ENCODE results near the gene COX17. TPM values are rescaled to one million over a fixed set of nuclear protein-coding genes. Genes with fewer than 3 reads are reported as not detected.
A peak's percentile ranks its signal among the peaks of the same experiment; 100 is the strongest.

Gene COX17
- total RNA-seq, 4 donors from 2014 or later, result 3.1 to 56.5 (median 23.1) TPM

GRCh38 chr3:119664370-119664769 lies 12.8 kb downstream of the COX17 start:
- no peak for TF ChIP-seq CTCF (IDR thresholded peaks at IDR 0.05)
- no peak for TF ChIP-seq POLR2A (IDR thresholded peaks at IDR 0.05)
- Histone ChIP-seq H3K4me1 (no peaks in the 10 kb centered on the region), H3K36me3 (no peaks in the 10 kb centered on the region), H3K27me3 (no peaks in the 10 kb centered on the region), H3K4me3 (no peak overlapping the region), H3K9me3 (no peaks in the 10 kb centered on the region), H3K27ac (peak overlapping the region; percentile 69 to 71)
- DNase-seq, result no peak
- intact Hi-C loops (cut with DNase I; ENCODE audit: low total_unique reads), result no loop called here

GRCh38 chr3:119663885-119664284 lies 13.3 kb downstream of the COX17 start:
- TF ChIP-seq CTCF (IDR thresholded peaks at IDR 0.05) (no peak), POLR2A (IDR thresholded peaks at IDR 0.05) (no peak)
- Histone ChIP-seq H3K36me3 (no peaks in the 10 kb centered on the region), H3K27ac (peak overlapping the region; percentile 69 to 71), H3K4me1 (no peaks in the 10 kb centered on the region), H3K27me3 (no peaks in the 10 kb centered on the region), H3K4me3 (no peak overlapping the region), H3K9me3 (no peaks in the 10 kb centered on the region)
- intact Hi-C loops (cut with DNase I; ENCODE audit: low total_unique reads), result no loop called here
- no peak for DNase-seq

GRCh38 chr3:119662604-119663373 lies 14.4 kb downstream of the COX17 start:
- H3K4me3 ChIP-seq, result no peak overlapping the region
- H3K36me3 ChIP-seq, result no peaks in the 10 kb centered on the region
- no peaks in the 10 kb centered on the region for H3K27me3 ChIP-seq
- no peak for TF ChIP-seq POLR2A (IDR thresholded peaks at IDR 0.05)
- TF ChIP-seq CTCF (IDR thresholded peaks at IDR 0.05), result no peak
- H3K4me1 ChIP-seq, result no peaks in the 10 kb centered on the region
- H3K9me3 ChIP-seq, result no peaks in the 10 kb centered on the region
- intact Hi-C loops (cut with DNase I; ENCODE audit: low total_unique reads), result no loop called here
- H3K27ac ChIP-seq, result peak overlapping the region; percentile 69 to 71
- DNase-seq, result no peak

- Histone ChIP-seq H3K27ac (peak within 1 kb of the TSS; percentile 69 to 71), H3K9me3 (no peaks in the 10 kb centered on the region), H3K4me1 (no peaks in the 10 kb centered on the region), H3K36me3 (no peaks in the 10 kb centered on the region), H3K4me3 (no peak within 1 kb of the TSS), H3K27me3 (no peaks in the 10 kb centered on the region)
- DNase-seq, result peak in 1 of 2 donors; percentile 25
- intact Hi-C loops (cut with DNase I; ENCODE audit: low total_unique reads), result no loop called here
- no peak for TF ChIP-seq POLR2A (IDR thresholded peaks at IDR 0.05)
- TF ChIP-seq CTCF (IDR thresholded peaks at IDR 0.05), result no peak
These were observed 16.4 kb downstream of the COX17 start, which contains the start of gene POPDC2 for GRCh38 chr3:119660474-119661440. Gene POPDC2 (minus strand): TSS chr3:119660589. CDS start chr3:119660423, 166 bp downstream.

Measured in uterus (tissue), 4 donors.